ENCODE measurements around the gene TTLL4.

Gene TTLL4, protein sequence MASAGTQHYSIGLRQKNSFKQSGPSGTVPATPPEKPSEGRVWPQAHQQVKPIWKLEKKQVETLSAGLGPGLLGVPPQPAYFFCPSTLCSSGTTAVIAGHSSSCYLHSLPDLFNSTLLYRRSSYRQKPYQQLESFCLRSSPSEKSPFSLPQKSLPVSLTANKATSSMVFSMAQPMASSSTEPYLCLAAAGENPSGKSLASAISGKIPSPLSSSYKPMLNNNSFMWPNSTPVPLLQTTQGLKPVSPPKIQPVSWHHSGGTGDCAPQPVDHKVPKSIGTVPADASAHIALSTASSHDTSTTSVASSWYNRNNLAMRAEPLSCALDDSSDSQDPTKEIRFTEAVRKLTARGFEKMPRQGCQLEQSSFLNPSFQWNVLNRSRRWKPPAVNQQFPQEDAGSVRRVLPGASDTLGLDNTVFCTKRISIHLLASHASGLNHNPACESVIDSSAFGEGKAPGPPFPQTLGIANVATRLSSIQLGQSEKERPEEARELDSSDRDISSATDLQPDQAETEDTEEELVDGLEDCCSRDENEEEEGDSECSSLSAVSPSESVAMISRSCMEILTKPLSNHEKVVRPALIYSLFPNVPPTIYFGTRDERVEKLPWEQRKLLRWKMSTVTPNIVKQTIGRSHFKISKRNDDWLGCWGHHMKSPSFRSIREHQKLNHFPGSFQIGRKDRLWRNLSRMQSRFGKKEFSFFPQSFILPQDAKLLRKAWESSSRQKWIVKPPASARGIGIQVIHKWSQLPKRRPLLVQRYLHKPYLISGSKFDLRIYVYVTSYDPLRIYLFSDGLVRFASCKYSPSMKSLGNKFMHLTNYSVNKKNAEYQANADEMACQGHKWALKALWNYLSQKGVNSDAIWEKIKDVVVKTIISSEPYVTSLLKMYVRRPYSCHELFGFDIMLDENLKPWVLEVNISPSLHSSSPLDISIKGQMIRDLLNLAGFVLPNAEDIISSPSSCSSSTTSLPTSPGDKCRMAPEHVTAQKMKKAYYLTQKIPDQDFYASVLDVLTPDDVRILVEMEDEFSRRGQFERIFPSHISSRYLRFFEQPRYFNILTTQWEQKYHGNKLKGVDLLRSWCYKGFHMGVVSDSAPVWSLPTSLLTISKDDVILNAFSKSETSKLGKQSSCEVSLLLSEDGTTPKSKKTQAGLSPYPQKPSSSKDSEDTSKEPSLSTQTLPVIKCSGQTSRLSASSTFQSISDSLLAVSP

GRCh38 chr2:218710687-218711549 lies at the start of gene TTLL4:
Gene TTLL4 (plus strand): TSS chr2:218710835. CDS start chr2:218737677, 26,842 bp downstream.
- FAIRE-seq, result no peak

GRCh38 chr2:218662377-218662776 lies 48.3 kb upstream of the TTLL4 start:
- no peak for FAIRE-seq

DNA sequence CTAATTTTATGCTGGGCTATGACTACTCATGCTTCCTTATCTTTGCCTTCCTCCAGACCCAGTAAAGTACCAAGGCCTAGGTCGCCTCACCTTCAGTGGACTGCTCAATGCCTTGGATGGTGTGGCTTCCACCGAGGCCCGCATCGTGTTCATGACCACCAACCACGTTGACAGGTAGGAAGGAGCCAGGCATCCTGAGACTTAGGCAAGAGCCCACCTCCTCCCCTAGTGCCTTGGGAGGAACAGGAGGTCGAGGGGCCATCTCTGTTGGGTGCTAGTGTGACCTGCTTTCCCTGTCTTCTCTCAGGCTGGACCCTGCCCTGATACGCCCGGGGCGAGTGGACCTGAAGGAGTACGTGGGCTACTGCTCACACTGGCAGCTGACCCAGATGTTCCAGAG lies 47.8 kb upstream of the TTLL4 start:
- no peak for FAIRE-seq

GRCh38 chr2:218663901-218664300 lies 46.7 kb upstream of the TTLL4 start:
- no peak for FAIRE-seq

GRCh38 chr2:218664653-218665052 lies 46.0 kb upstream of the TTLL4 start:
- FAIRE-seq, result no peak

DNA sequence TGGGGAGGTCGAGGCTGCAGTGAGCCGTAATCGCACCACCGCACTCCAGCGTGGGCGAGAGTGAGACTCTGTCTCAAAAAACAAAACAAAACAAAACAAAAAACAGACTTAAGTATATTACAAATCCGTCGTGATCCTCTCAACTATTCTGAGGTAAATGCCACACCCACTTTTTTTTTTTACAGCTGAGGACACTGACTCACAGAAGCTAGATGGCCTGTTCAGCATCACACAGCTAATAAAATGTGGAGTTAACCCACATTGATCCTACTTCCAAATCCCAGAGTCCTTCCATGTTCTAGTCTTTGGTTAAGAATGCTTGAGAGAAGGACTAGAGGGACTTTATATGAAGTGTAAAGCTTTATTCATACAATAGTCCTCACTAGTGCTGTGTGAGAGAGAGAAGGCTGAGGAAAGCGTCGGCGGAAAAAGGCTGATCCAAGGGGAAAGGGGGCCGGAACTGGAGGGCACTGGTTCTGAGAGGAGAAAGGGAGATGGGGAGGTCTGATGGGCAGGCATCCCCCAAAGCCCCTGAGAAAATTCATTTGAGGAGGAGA lies 39.5 kb upstream of the TTLL4 start:
- no peak for FAIRE-seq

DNA sequence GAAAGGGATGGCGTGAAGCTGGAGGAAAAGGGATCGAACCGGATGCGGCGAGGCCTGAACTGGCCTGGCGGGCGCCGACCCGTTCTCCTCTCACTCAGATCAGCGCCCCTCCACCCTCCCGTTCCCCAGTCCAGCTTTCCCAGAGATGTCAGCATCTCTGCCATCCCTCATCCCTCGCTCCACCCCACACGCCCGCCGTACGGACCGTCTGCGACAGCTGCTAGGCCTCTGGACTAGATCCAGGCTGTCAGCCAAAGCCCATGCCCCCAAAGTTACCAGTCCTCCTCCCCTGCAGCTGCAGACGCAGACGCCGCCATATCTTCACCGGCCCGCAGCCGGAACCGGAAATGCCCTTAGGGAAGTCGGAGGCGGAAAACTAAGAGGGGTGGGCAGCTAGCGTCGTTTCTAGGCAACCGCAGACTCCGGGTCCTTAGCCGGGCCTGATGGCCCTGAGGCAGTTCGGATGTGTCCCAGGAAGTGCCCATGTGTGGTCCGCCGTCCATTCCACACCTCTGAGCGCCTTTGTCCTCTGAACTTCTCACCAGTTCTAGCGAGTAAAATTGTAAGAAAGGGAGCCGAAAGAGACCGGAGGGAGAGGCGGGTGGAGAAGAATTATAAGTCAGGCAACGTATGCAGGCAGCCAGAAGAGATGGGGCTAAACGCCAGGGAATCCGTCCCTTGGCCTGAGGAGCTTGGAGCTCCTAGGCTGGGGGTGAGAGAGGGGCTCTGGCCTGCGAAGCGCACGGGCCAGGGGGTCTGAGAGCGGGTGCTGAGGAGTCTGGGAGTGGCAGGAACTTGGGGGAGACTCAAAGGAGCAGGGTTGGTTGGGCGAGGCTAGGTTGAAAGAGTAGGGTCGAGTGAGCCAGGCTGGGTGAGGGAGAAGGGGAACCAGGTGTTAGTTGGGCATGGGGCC lies 38.7 kb upstream of the TTLL4 start, which contains the start of the genes RNF25 and STK36:
RNF25 (minus strand) TSS at position 349 of the 913 bp plus-strand sequence; CDS start at position 317, 32 bp downstream.
STK36 (plus strand) TSS at position 433 of the 913 bp plus-strand sequence. CDS start 744 bp downstream, outside the sequence.
- no peak for FAIRE-seq

DNA sequence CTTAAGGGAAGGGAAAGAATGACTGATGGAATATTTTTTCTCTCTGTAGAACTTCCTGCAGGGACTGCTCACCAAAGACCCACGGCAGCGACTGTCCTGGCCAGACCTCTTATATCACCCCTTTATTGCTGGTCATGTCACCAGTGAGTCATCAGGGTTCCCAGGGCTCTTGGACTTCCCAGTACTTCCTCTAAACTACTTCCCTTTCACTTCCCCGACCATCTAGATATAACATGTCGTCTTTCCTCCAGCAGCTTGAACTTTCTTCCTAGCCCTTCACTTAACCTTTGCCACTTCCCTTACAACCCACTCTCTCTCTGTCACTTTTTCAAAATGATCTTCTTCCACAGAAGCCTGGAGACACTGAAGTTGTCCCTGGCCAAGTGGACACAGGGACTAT lies 31.5 kb upstream of the TTLL4 start:
- no peak for FAIRE-seq

DNA sequence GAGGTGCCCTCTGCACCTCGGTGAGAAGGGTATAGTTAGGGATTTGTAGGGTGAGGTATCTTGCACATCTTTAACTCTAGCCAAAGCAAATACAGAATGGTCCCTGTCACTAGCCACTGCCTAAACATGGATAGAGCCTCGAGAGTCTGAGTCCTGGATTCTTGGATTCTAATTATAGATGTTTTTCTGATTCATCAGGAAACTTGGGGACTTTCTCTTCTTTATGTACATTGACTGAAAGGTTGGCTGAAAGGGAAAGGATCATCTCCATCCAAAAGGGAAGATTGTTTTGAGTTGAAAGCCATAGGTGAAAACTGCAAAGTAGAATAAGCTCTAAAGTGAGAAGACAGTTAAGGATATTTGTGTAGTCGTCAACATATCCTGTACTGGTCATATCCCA lies 30.6 kb upstream of the TTLL4 start:
- FAIRE-seq, result no peak

DNA sequence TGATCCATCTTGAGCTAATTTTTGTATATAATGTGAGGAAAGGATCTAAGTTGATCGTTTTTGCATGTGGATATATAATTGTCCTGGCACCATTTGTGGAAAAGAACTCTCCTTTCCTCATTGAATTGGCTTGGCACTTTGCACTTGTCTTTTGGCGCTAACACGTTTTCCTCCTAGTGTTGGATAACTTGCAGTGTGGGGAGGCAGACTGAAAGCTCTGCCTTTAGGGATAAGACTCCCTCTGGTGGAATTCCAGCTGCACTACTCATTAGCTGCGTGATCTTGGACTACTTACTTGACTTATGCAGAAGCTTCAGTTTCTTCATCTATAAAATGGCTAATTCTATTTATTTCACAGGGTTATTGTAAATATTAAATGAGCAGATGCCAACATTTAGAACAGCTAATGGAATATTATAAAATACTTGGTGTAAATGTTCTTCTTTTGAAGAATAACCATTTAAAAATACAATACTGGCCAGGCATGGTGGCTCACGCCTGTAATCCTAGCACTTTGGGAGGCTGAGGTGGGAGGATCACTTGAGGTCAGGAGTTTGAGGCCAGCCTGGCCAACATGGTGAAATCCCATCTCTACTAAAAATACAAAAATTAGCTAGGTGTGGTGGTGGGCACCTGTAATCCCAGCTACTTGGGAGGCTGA lies 23.1 kb upstream of the TTLL4 start:
- peak; percentile 54 for FAIRE-seq

- FAIRE-seq, result no peak
Observed at GRCh38 chr2:218691234-218691633, 19.4 kb upstream of the TTLL4 start.

DNA sequence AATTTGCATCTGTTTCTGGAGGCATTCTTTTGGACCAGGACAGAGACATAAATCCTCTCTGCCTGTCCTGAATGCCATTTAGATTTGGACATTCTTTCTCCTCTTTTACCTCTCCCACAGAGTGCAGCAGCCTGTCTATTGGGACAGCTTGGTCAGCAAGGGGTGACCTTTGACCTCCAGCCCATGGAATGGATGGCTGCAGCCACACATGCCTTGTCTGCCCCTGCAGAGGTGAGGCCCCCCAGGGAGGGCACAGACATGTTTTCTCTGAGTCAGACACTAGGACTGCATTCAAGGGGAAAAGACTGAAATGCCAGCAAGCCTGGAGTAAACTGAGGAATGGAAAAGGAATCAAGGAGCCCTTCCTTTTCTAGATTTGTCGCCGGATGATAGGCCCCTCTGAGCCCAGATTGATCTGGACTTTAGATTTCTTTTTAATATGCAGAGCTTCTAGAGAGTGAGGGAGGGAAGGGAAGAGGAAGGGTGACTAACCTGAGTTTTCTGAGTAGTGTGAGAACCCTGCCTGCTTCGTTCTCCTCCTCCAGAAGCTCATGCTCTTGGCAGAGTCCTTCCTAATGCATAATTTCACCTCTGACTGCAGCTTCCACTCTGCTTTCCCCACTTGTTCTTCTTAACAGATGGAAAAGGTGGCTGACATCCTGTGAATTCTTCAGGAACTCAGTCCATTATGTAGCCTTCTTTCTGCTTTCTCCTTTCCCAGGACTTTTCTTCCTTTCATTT lies 16.1 kb upstream of the TTLL4 start:
- no peak for FAIRE-seq

GRCh38 chr2:218698885-218699284 lies 11.8 kb upstream of the TTLL4 start:
- FAIRE-seq, result no peak

GRCh38 chr2:218701806-218702205 lies 8.8 kb upstream of the TTLL4 start:
- FAIRE-seq, result no peak

- FAIRE-seq, result no peak
Observed at GRCh38 chr2:218703341-218703740, 7.3 kb upstream of the TTLL4 start.

- no peak for FAIRE-seq
Observed at GRCh38 chr2:218708086-218708485, 2.5 kb upstream of the TTLL4 start.

DNA sequence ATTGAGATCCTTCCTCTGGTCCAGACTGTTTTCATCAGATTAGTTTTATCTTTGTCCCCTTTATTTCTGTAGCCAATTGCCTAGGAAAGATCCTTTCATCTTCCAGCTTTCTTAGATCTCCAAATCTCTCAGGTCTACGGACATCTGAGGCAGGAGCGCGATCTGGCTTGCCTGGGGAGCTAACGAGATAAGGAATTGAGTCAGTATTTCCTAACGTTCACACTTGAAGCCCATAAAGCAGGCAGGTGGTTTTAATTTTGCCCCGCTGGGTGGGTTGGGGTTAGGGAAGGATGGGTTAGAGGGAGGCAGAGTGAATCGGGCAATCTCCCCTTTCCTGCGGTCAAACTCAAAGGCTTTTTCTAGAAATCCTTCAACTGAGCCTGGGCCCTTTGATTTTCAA lies 727 bp upstream of the TTLL4 start:
- no peak for FAIRE-seq

- FAIRE-seq, result no peak
Observed at GRCh38 chr2:218710334-218710686, 325 bp upstream of the TTLL4 start.

GRCh38 chr2:218711550-218711929 lies 905 bp downstream of the TTLL4 start:
- no peak for FAIRE-seq
